Neural cell (in vitro differentiated cells): ENCODE results near the gene DAP3. TPM values are rescaled to one million over a fixed set of nuclear protein-coding genes. Genes with fewer than 3 reads are reported as not detected.
"Not testable (repeated sequence)": the region's sequence is repeated elsewhere in the genome, so short reads cannot be mapped to it uniquely, and the experiment has no call there.

Experiments used
- H2AFZ ChIP-seq: fragments of 200-600, 300-800 bp; sonication (generic), shearing (Covaris generic); 2 replicates; pipeline ENCODE4 v1.6.0; 2014; ENCODE audit warnings: low read depth, mild to moderate bottlenecking, antibody characterized with exemption, low read length, moderate library complexity
- H3F3A ChIP-seq: fragments of 200-600 bp; shearing (Covaris generic); 2 replicates; pipeline ENCODE4 v1.6.1; 2016; ENCODE audit warnings: mild to moderate bottlenecking, moderate library complexity, mixed read lengths, antibody characterized with exemption, low read length; ENCODE audit not compliant: insufficient read depth, poor library complexity, severe bottlenecking
- H3K27ac ChIP-seq: fragments of 200-600, 300-800 bp; sonication (generic), shearing (Covaris generic); 2 replicates; pipeline ENCODE4 v1.5.1; 2014; ENCODE audit warnings: mild to moderate bottlenecking, low read length, moderate library complexity
- H3K27me3 ChIP-seq: fragments of 300-800, 200-600 bp; sonication (generic), shearing (Covaris generic); 2 replicates; pipeline ENCODE4 v1.6.0; 2014; ENCODE audit warnings: mild to moderate bottlenecking, low read depth, low read length, moderate library complexity; ENCODE audit not compliant: insufficient read depth
- H3K36me3 ChIP-seq: fragments of 300-800, 200-600 bp; sonication (generic), shearing (Covaris generic); 2 replicates; pipeline ENCODE4 v1.5.1; 2014; ENCODE audit warnings: mild to moderate bottlenecking, antibody characterized with exemption, low read length, moderate library complexity; ENCODE audit not compliant: insufficient read depth
- H3K4me2 ChIP-seq: fragments of 300-800, 200-600 bp; sonication (generic), shearing (Covaris generic); 2 replicates; pipeline ENCODE4 v1.6.0; 2014; ENCODE audit warnings: mild to moderate bottlenecking, low read length
- H3K4me3 ChIP-seq: fragments of 300-800, 200-600 bp; sonication (generic), shearing (Covaris generic); 2 replicates; pipeline ENCODE4 v1.5.1; 2014; ENCODE audit warnings: mild to moderate bottlenecking, low read length, moderate library complexity
- H3K79me2 ChIP-seq: fragments of 200-600 bp; shearing (Covaris generic); replicated peaks from 2 replicates; pipeline ENCODE4 v1.6.0; 2014; ENCODE audit warnings: mild to moderate bottlenecking, low read length, moderate library complexity; ENCODE audit not compliant: insufficient read depth
- H3K9ac ChIP-seq: fragments of 300-800, 200-600 bp; sonication (generic), shearing (Covaris generic); 2 replicates; pipeline ENCODE4 v1.6.1; 2016; ENCODE audit warnings: mild to moderate bottlenecking, low read length, mixed read lengths
- H3K9me2 ChIP-seq: fragments of 200-600 bp; shearing (Covaris generic); 2 replicates; pipeline ENCODE4 v1.6.1; 2016; ENCODE audit warnings: mild to moderate bottlenecking, low read length, mixed read lengths; ENCODE audit not compliant: insufficient read depth
- H3K9me3 ChIP-seq: fragments of 200-600, 300-800 bp; sonication (generic), shearing (Covaris generic); 2 replicates; pipeline ENCODE4 v1.6.1; 2016; ENCODE audit warnings: mild to moderate bottlenecking, mixed run types, low read length, moderate library complexity, mixed read lengths
- H4K20me1 ChIP-seq: fragments of 200-600 bp; shearing (Covaris generic); 2 replicates; pipeline ENCODE4 v1.6.1; 2016; ENCODE audit warnings: mild to moderate bottlenecking, mixed run types; ENCODE audit not compliant: insufficient read depth
- CTCF ChIP-seq: fragments of 450-650 bp; IDR thresholded peaks from 2 replicates; pipeline ENCODE4 v1.5.1; 2014; ENCODE audit warnings: antibody characterized with exemption, mild to moderate bottlenecking, moderate library complexity; ENCODE audit not compliant: poor library complexity, severe bottlenecking
- EP300 ChIP-seq: fragments of 450-650 bp; conservative IDR thresholded peaks from 2 replicates; pipeline ENCODE4 v1.6.1; 2014; ENCODE audit warnings: antibody characterized with exemption, mild to moderate bottlenecking, moderate library complexity; ENCODE audit not compliant: poor library complexity, severe bottlenecking
- EZH2 ChIP-seq: fragments of 200-600, 300-800 bp; shearing (Covaris generic), sonication (generic); IDR thresholded peaks from 2 replicates; pipeline ENCODE4 v1.6.1; 2014; ENCODE audit warnings: antibody characterized with exemption, low read length, borderline replicate concordance, mild to moderate bottlenecking; ENCODE audit not compliant: insufficient read depth, poor library complexity, severe bottlenecking
- MXI1 ChIP-seq: fragments of 450-650 bp; conservative IDR thresholded peaks from 2 replicates; pipeline ENCODE4 v1.6.1; 2014; ENCODE audit warnings: antibody characterized with exemption, mild to moderate bottlenecking; ENCODE audit not compliant: poor library complexity, severe bottlenecking
- POLR2AphosphoS5 ChIP-seq: IDR thresholded peaks from 2 replicates; pipeline ENCODE4 v1.6.1; 2012
- RAD21 ChIP-seq: fragments of 450-650 bp; conservative IDR thresholded peaks from 2 replicates; pipeline ENCODE4 v1.6.1; 2014; ENCODE audit warnings: antibody characterized with exemption, mild to moderate bottlenecking, moderate library complexity
- REST ChIP-seq: IDR thresholded peaks from 2 replicates; pipeline ENCODE4 v1.6.1; 2012; ENCODE audit warnings: borderline replicate concordance
- SMC3 ChIP-seq: fragments of 450-650 bp; conservative IDR thresholded peaks from 2 replicates; pipeline ENCODE4 v1.6.1; 2014; ENCODE audit warnings: antibody characterized with exemption, mild to moderate bottlenecking, moderate library complexity; ENCODE audit not compliant: poor library complexity
- TAF1 ChIP-seq: IDR thresholded peaks from 2 replicates; pipeline ENCODE4 v1.6.1; 2012; ENCODE audit warnings: low read depth
- polyA plus RNA-seq: library from polyadenylated mRNA; depleted of rRNA; stranded (reverse); fragments of >200 nt; gene quantifications from 2 replicates; pipeline ENCODE4 v1.2.3, GENCODE V29; 2014

The DAP3 gene
- polyA plus RNA-seq, 1 donor from 2014 or later = 180 TPM

GRCh38 chr1:155703216-155703615 is 14.3 kb downstream of the DAP3 start:
- Histone ChIP-seq H3F3A (no peaks in the 10 kb centered on the region), H4K20me1 (no peaks in the 10 kb centered on the region), H2AFZ (no peak overlapping the region), H3K9ac (no peak overlapping the region), H3K79me2 (peaks cover 11% of the 10 kb centered on the region), H3K9me2 (no peaks in the 10 kb centered on the region), H3K4me3 (no peak overlapping the region), H3K27me3 (no peaks in the 10 kb centered on the region), H3K9me3 (no peaks in the 10 kb centered on the region), H3K4me2 (no peak overlapping the region), H3K36me3 (no peaks in the 10 kb centered on the region), H3K27ac (no peak overlapping the region)
- TF ChIP-seq RAD21 (no peak), MXI1 (no peak), CTCF (no peak), POLR2AphosphoS5 (no peak), EZH2 (no peak), TAF1 (no peak), EP300 (no peak), REST (no peak), SMC3 (no peak)

- not testable (repeated sequence) for H3K9me3 ChIP-seq, H3K36me3 ChIP-seq, H3K4me3 ChIP-seq, H3K27ac ChIP-seq, H3K4me2 ChIP-seq, H3K27me3 ChIP-seq, H3K9me2 ChIP-seq, H3F3A ChIP-seq, H3K9ac ChIP-seq, H4K20me1 ChIP-seq, H2AFZ ChIP-seq
- H3K79me2 ChIP-seq = peaks cover 17% of the 10 kb centered on the region
Measured at GRCh38 chr1:155704414-155704813, 15.5 kb downstream of the DAP3 start.

GRCh38 chr1:155706139-155706538 is 17.2 kb downstream of the DAP3 start:
- Histone ChIP-seq H3K79me2 (peaks cover 14% of the 10 kb centered on the region), H4K20me1 (no peaks in the 10 kb centered on the region)
- no peak for TF ChIP-seq REST
- TF ChIP-seq SMC3 = no peak
- no peak for TF ChIP-seq POLR2AphosphoS5
- no peak for TF ChIP-seq EZH2

More at GRCh38 chr1:155706139-155706538, 17.2 kb downstream of the DAP3 start:
- no peaks in the 10 kb centered on the region for H3K9me3 ChIP-seq
- H2AFZ ChIP-seq = no peak overlapping the region
- H3K4me2 ChIP-seq = no peak overlapping the region
- no peaks in the 10 kb centered on the region for H3K36me3 ChIP-seq
- no peaks in the 10 kb centered on the region for H3K9me2 ChIP-seq
- H3F3A ChIP-seq = no peaks in the 10 kb centered on the region
- no peaks in the 10 kb centered on the region for H3K27me3 ChIP-seq
- H3K9ac ChIP-seq = no peak overlapping the region
- H3K4me3 ChIP-seq = no peak overlapping the region
- no peak overlapping the region for H3K27ac ChIP-seq
